Immature natural killer cell (primary cell): ENCODE data around the gene PPP1R16B. TPM values are rescaled to one million over a fixed set of nuclear protein-coding genes. Genes with fewer than 3 reads are reported as not detected.

Experiments used
- DNase-seq, 3 donors: peaks; one replicate each; pipeline ENCODE4 v3.0.0; 2022; ENCODE audit warnings: mixed read lengths in 1 of 3
- H3K27ac Mint-ChIP-seq, 6 donors: one replicate each; pipeline ENCODE4 v1.8.0; 2020; ENCODE audit warnings: mixed read lengths in 6 of 6, mild to moderate bottlenecking in 5 of 6, inconsistent platforms in 4 of 6, moderate library complexity in 3 of 6
- H3K27me3 Mint-ChIP-seq, 3 donors: one replicate each; pipeline ENCODE4 v1.8.0; 2020 to 2021; ENCODE audit warnings: low read depth in 3 of 3, mild to moderate bottlenecking in 3 of 3, mixed read lengths in 3 of 3, moderate library complexity in 3 of 3, inconsistent platforms in 1 of 3
- H3K36me3 Mint-ChIP-seq, 3 donors: one replicate each; pipeline ENCODE4 v1.8.0; 2020; ENCODE audit warnings: mixed read lengths in 3 of 3, inconsistent platforms in 2 of 3, mild to moderate bottlenecking in 2 of 3
- H3K4me1 Mint-ChIP-seq, 2 donors: one replicate each; pipeline ENCODE4 v1.8.0; 2020; ENCODE audit warnings: inconsistent platforms in 2 of 2, mild to moderate bottlenecking in 2 of 2, mixed read lengths in 2 of 2, moderate library complexity in 1 of 2
- H3K4me3 Mint-ChIP-seq, 5 donors: one replicate each; pipeline ENCODE4 v1.8.0; 2020; ENCODE audit warnings: mild to moderate bottlenecking in 5 of 5, mixed read lengths in 5 of 5, inconsistent platforms in 3 of 5, moderate library complexity in 3 of 5
- H3K9me3 Mint-ChIP-seq, 6 donors: one replicate each; pipeline ENCODE4 v1.8.0; 2020; ENCODE audit warnings: mild to moderate bottlenecking in 6 of 6, mixed read lengths in 6 of 6, inconsistent platforms in 4 of 6, moderate library complexity in 3 of 6
- polyA plus RNA-seq, 3 donors: library from polyadenylated mRNA; unstranded; fragments of 300-500 nt; fragmentation: Illumina TruSeq; gene quantifications; one replicate each; pipeline ENCODE4 v1.2.3, GENCODE V29; 2021

PPP1R16B gene
- polyA plus RNA-seq, result 10 to 100 TPM; 23.6 to 42.8 (median 24.9) TPM

- Mint-ChIP-seq H3K27ac (peak within 1 kb of the TSS; percentile 97 to 100 (median 99)), H3K36me3 (peaks cover 4 to 13% (median 5%) of the 10 kb centered on the region in 3 donors), H3K27me3 (peaks cover 21 to 45% (median 36%) of the 10 kb centered on the region in 3 donors), H3K9me3 (no peaks in the 10 kb centered on the region), H3K4me3 (peak within 1 kb of the TSS; percentile 92 to 98 (median 92)), H3K4me1 (peaks cover 55 to 58% of the 10 kb centered on the region in 2 donors)
- DNase-seq, result peak; percentile 87 to 90 (median 89)
Measured at GRCh38 chr20:38805502-38805957, at the start of gene PPP1R16B. PPP1R16B (plus strand) TSS chr20:38805697; CDS start chr20:38835926, 30,229 bp downstream.

- Mint-ChIP-seq H3K27ac (peak overlapping the region in 1 of 6 donors; percentile 45), H3K27me3 (peaks cover 0 to under 1% (median 0%) of the 10 kb centered on the region in 3 donors), H3K9me3 (no peaks in the 10 kb centered on the region), H3K4me1 (peaks cover 0 to 2% of the 10 kb centered on the region in 2 donors), H3K36me3 (peaks cover 39 to 71% (median 53%) of the 10 kb centered on the region in 3 donors), H3K4me3 (no peak overlapping the region)
- no peak for DNase-seq
Measured at GRCh38 chr20:38757145-38757775, 48.2 kb upstream of the PPP1R16B start.

- H3K27ac Mint-ChIP-seq, result no peak overlapping the region
- H3K36me3 Mint-ChIP-seq, result peaks cover 42 to 73% (median 60%) of the 10 kb centered on the region in 3 donors
- no peaks in the 10 kb centered on the region for H3K9me3 Mint-ChIP-seq
- peaks cover 0 to 2% of the 10 kb centered on the region in 2 donors for H3K4me1 Mint-ChIP-seq
- peaks cover 0 to 6% (median 0%) of the 10 kb centered on the region in 3 donors for H3K27me3 Mint-ChIP-seq
- no peak overlapping the region for H3K4me3 Mint-ChIP-seq
- DNase-seq, result no peak
Measured at GRCh38 chr20:38759106-38759505, 46.4 kb upstream of the PPP1R16B start.

GRCh38 chr20:38760978-38761377 is 44.5 kb upstream of the PPP1R16B start:
- peaks cover 0 to 6% (median 0%) of the 10 kb centered on the region in 3 donors for H3K27me3 Mint-ChIP-seq
- no peaks in the 10 kb centered on the region for H3K9me3 Mint-ChIP-seq
- peaks cover 42 to 71% (median 54%) of the 10 kb centered on the region in 3 donors for H3K36me3 Mint-ChIP-seq

GRCh38 chr20:38762174-38762573 is 43.3 kb upstream of the PPP1R16B start:
- no peak overlapping the region for H3K4me3 Mint-ChIP-seq
- H3K4me1 Mint-ChIP-seq, result peaks cover 0 to 2% of the 10 kb centered on the region in 2 donors
- no peak for DNase-seq
- no peak overlapping the region for H3K27ac Mint-ChIP-seq
- peaks cover 0 to 6% (median 0%) of the 10 kb centered on the region in 3 donors for H3K27me3 Mint-ChIP-seq
- H3K36me3 Mint-ChIP-seq, result peaks cover 44 to 71% (median 53%) of the 10 kb centered on the region in 3 donors
- H3K9me3 Mint-ChIP-seq, result no peaks in the 10 kb centered on the region

More at GRCh38 chr20:38760978-38761377, 44.5 kb upstream of the PPP1R16B start:
- Mint-ChIP-seq H3K4me3 (no peak overlapping the region), H3K4me1 (peaks cover 0 to 2% of the 10 kb centered on the region in 2 donors), H3K27ac (no peak overlapping the region)
- no peak for DNase-seq

GRCh38 chr20:38763616-38764015 is 41.9 kb upstream of the PPP1R16B start:
- Mint-ChIP-seq H3K4me3 (no peak overlapping the region), H3K27me3 (peaks cover 0 to 6% (median 0%) of the 10 kb centered on the region in 3 donors), H3K36me3 (peaks cover 43 to 76% (median 53%) of the 10 kb centered on the region in 3 donors), H3K27ac (peak overlapping the region in 3 of 6 donors; percentile 5 to 22 (median 8)), H3K4me1 (peaks cover 0 to 2% of the 10 kb centered on the region in 2 donors), H3K9me3 (no peaks in the 10 kb centered on the region)
- DNase-seq, result no peak

GRCh38 chr20:38764567-38765318 is 40.8 kb upstream of the PPP1R16B start:
- peak overlapping the region in 1 of 6 donors; percentile 77 for H3K27ac Mint-ChIP-seq
- peak in 1 of 3 donors; percentile 31 for DNase-seq
- H3K4me1 Mint-ChIP-seq, result peaks cover 0 to 2% of the 10 kb centered on the region in 2 donors

GRCh38 chr20:38766071-38766470 is 39.4 kb upstream of the PPP1R16B start:
- H3K4me1 Mint-ChIP-seq, result peaks cover 0 to 2% of the 10 kb centered on the region in 2 donors
- H3K4me3 Mint-ChIP-seq, result no peak overlapping the region
- peaks cover 0 to 6% (median 0%) of the 10 kb centered on the region in 3 donors for H3K27me3 Mint-ChIP-seq
- peaks cover 36 to 63% (median 40%) of the 10 kb centered on the region in 3 donors for H3K36me3 Mint-ChIP-seq
- H3K27ac Mint-ChIP-seq, result peak overlapping the region in 1 of 6 donors; percentile 32
- H3K9me3 Mint-ChIP-seq, result no peaks in the 10 kb centered on the region
- DNase-seq, result no peak

More at GRCh38 chr20:38764567-38765318, 40.8 kb upstream of the PPP1R16B start:
- peaks cover 48 to 76% (median 49%) of the 10 kb centered on the region in 3 donors for H3K36me3 Mint-ChIP-seq
- H3K4me3 Mint-ChIP-seq, result no peak overlapping the region
- H3K27me3 Mint-ChIP-seq, result peaks cover 0 to 6% (median 0%) of the 10 kb centered on the region in 3 donors
- H3K9me3 Mint-ChIP-seq, result no peaks in the 10 kb centered on the region

GRCh38 chr20:38769376-38770295 is 35.9 kb upstream of the PPP1R16B start:
- Mint-ChIP-seq H3K36me3 (peaks cover 34 to 48% (median 35%) of the 10 kb centered on the region in 3 donors), H3K4me1 (peaks cover 0 to 3% of the 10 kb centered on the region in 2 donors), H3K9me3 (no peaks in the 10 kb centered on the region), H3K27ac (peak overlapping the region in 2 of 6 donors; percentile 35 to 54), H3K4me3 (no peak overlapping the region), H3K27me3 (no peaks in the 10 kb centered on the region)
- no peak for DNase-seq

- Mint-ChIP-seq H3K27me3 (no peaks in the 10 kb centered on the region), H3K27ac (no peak overlapping the region), H3K36me3 (peaks cover 34 to 50% (median 35%) of the 10 kb centered on the region in 3 donors), H3K4me1 (peaks cover 6 to 12% of the 10 kb centered on the region in 2 donors), H3K4me3 (no peak overlapping the region), H3K9me3 (no peaks in the 10 kb centered on the region)
- no peak for DNase-seq
Measured at GRCh38 chr20:38770546-38770945, 35.0 kb upstream of the PPP1R16B start.

- Mint-ChIP-seq H3K27ac (peak overlapping the region in 4 of 6 donors; percentile 19 to 68 (median 50)), H3K4me1 (peaks cover 10 to 16% of the 10 kb centered on the region in 2 donors), H3K36me3 (peaks cover 34 to 46% (median 35%) of the 10 kb centered on the region in 3 donors), H3K4me3 (no peak overlapping the region), H3K27me3 (no peaks in the 10 kb centered on the region), H3K9me3 (no peaks in the 10 kb centered on the region)
- no peak for DNase-seq
Measured at GRCh38 chr20:38770970-38771369, 34.5 kb upstream of the PPP1R16B start.

- Mint-ChIP-seq H3K4me3 (no peak overlapping the region), H3K36me3 (peaks cover 30 to 40% (median 34%) of the 10 kb centered on the region in 3 donors), H3K27me3 (peaks cover 0 to 3% (median 0%) of the 10 kb centered on the region in 3 donors), H3K4me1 (peaks cover 16 to 23% of the 10 kb centered on the region in 2 donors), H3K27ac (peak overlapping the region in 3 of 6 donors; percentile 14 to 68 (median 63)), H3K9me3 (no peaks in the 10 kb centered on the region)
- no peak for DNase-seq
Measured at GRCh38 chr20:38771621-38772020, 33.9 kb upstream of the PPP1R16B start.

GRCh38 chr20:38774167-38774566 is 31.3 kb upstream of the PPP1R16B start:
- H3K4me1 Mint-ChIP-seq, result peaks cover 25 to 29% of the 10 kb centered on the region in 2 donors
- H3K4me3 Mint-ChIP-seq, result no peak overlapping the region
- peaks cover 22 to 27% (median 25%) of the 10 kb centered on the region in 3 donors for H3K36me3 Mint-ChIP-seq

More at GRCh38 chr20:38774167-38774566, 31.3 kb upstream of the PPP1R16B start:
- no peaks in the 10 kb centered on the region for H3K9me3 Mint-ChIP-seq
- no peak for DNase-seq
- H3K27me3 Mint-ChIP-seq, result peaks cover 0 to 3% (median 0%) of the 10 kb centered on the region in 3 donors
- peak overlapping the region; percentile 33 to 98 (median 90) for H3K27ac Mint-ChIP-seq
